ENCODE data around the gene PDK2. TPM values are rescaled to one million over a fixed set of nuclear protein-coding genes. Genes with fewer than 3 reads are reported as not detected.

PDK2 gene
- total RNA-seq, 1 donor from 2014 or later = 41.9 TPM

- no peak for DNase-seq (ENCODE audit: low spot score)
Observed at GRCh38 chr17:50148226-50149090, 53.3 kb downstream of the PDK2 start.

GRCh38 chr17:50149091-50149416, 53.9 kb downstream of the PDK2 start:
- no peak for DNase-seq (ENCODE audit: low spot score)

- DNase-seq (ENCODE audit: low spot score) = no peak
Observed at GRCh38 chr17:50149417-50150353, 54.5 kb downstream of the PDK2 start.

- DNase-seq (ENCODE audit: low spot score) = no peak
Observed at GRCh38 chr17:50150354-50151040, 55.3 kb downstream of the PDK2 start, which contains the start of gene PPP1R9B. Gene PPP1R9B (minus strand): TSS chr17:50150677. CDS start chr17:50150513, 164 bp downstream.

GRCh38 chr17:50151041-50151936, 56.1 kb downstream of the PDK2 start:
- DNase-seq (ENCODE audit: low spot score) = peak; percentile 98

- no peak for DNase-seq (ENCODE audit: low spot score)
Observed at GRCh38 chr17:50151937-50152547, 56.9 kb downstream of the PDK2 start.

GRCh38 chr17:50152736-50153135, 57.6 kb downstream of the PDK2 start:
- no peak for DNase-seq (ENCODE audit: low spot score)

- DNase-seq (ENCODE audit: low spot score) = no peak
Observed at GRCh38 chr17:50153650-50154575, 58.8 kb downstream of the PDK2 start.

- DNase-seq (ENCODE audit: low spot score) = no peak
Observed at GRCh38 chr17:50154604-50155003, 59.5 kb downstream of the PDK2 start.

- DNase-seq (ENCODE audit: low spot score) = no peak
Observed at GRCh38 chr17:50155115-50155819, 60.1 kb downstream of the PDK2 start.

GRCh38 chr17:50157891-50158290, 62.7 kb downstream of the PDK2 start:
- no peak for DNase-seq (ENCODE audit: low spot score)

GRCh38 chr17:50161023-50161910, 66.1 kb downstream of the PDK2 start:
- DNase-seq (ENCODE audit: low spot score) = peak; percentile 98

Other genes with a start within 250 kb of the PDK2 start
- not detected for gene TAC4, start 247.3 kb upstream of the PDK2 start, total RNA-seq
- 0.55 TPM for gene DLX4, start 126.2 kb upstream of the PDK2 start, total RNA-seq
- gene DLX3, start 100.1 kb upstream of the PDK2 start, total RNA-seq = 0.48 TPM
- 14.4 TPM for gene ITGA3, start 39.2 kb upstream of the PDK2 start, total RNA-seq
- 1.4 TPM for gene SAMD14, start 34.8 kb downstream of the PDK2 start, total RNA-seq
- 56.5 TPM for gene PPP1R9B, start 55.3 kb downstream of the PDK2 start, total RNA-seq
- 0.32 TPM for gene SGCA, start 70.7 kb downstream of the PDK2 start, total RNA-seq
- gene COL1A1, start 106.3 kb downstream of the PDK2 start, total RNA-seq = 309 TPM
- not detected for gene TMEM92, start 179.1 kb downstream of the PDK2 start, total RNA-seq